ENCODE measurements around the gene ABCE1.

ABCE1 gene

DNA sequence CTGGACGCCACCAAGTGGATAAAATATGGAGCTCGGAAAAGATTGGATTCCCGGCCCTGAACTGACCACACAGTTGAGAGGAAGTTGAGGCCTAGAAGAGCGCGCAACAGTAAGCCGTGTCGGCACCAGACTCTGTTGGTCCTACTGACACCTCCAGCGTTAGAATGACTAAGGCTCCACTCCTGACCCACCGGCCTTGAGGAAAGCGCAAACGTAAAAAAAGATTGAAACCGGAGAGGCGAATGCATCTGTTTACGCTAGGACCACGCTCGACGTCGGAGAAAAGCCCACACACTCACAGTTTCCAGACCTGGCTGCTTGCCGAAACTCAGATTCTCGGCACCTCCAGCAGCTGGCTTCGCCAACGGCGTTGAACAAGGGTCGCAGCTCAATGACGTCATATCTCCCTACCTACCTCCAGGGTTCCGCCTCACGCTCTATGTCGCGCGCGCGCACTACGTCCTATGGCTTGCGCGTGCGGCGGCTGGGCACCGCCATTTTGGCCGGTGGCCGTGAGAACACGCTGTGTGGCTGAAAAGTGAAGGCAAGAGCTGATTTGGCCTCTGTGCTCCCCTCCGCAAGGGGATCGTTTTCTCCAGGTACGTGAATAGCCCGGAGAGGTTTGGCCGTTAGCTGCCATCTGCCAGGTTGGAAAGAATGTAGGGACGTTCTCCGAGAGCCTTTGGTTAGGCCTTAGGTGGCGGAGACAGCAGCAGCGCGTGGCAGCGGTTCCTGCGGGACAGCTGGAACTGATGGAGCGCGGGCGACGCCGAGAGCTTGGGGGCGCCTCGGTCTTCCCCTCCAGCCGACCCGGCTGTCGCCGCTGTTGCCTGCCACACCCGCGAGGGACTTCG lies at the start of gene ABCE1, which contains the start of gene ANAPC10:
ABCE1 (plus strand) TSS at position 491 of the 854 bp plus-strand sequence. CDS start 6,102 bp downstream, outside the sequence.
ANAPC10 (minus strand) TSS at position 376 of the 854 bp plus-strand sequence. CDS start 2,097 bp downstream, outside the sequence.
- DNase-seq = peak; percentile 74 to 92

DNA sequence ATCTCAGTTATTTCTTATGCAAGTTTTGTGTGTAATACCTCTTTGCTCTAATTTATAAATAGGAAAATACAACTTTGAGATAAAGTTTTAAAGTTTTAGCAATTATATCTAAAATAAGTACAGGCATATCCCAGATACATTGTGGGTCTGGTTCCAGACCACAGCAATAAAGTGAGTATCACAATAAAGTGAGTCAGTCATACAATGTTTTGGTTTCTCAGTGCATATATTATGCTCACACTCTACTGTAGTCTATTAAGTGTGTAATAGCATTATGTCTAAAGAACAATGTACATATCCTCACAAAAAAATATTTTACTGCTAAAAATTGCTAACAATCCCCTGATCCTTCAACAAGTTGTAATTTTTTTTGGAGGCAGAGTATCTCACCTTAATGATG lies 49.3 kb upstream of the ABCE1 start:
- no peak for DNase-seq

DNA sequence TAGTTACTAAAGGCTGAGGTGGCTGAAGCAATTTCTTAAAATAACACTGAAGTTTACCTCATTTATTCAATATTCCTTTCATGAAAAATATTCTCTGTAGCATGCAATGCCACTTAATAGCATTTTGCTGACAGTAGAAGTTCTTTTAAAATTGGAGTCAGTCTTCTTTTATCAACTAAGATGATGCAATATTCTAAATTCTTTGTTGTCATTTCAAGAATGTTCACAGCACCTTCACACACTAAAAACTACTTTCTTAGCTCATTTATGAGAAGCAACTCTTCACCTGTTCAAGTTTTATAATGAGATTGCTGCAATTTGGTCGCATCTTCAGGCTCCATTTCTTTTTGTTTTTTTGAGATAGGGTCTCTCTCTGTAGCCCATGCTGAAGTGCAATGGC lies 48.9 kb upstream of the ABCE1 start:
- DNase-seq = no peak

DNA sequence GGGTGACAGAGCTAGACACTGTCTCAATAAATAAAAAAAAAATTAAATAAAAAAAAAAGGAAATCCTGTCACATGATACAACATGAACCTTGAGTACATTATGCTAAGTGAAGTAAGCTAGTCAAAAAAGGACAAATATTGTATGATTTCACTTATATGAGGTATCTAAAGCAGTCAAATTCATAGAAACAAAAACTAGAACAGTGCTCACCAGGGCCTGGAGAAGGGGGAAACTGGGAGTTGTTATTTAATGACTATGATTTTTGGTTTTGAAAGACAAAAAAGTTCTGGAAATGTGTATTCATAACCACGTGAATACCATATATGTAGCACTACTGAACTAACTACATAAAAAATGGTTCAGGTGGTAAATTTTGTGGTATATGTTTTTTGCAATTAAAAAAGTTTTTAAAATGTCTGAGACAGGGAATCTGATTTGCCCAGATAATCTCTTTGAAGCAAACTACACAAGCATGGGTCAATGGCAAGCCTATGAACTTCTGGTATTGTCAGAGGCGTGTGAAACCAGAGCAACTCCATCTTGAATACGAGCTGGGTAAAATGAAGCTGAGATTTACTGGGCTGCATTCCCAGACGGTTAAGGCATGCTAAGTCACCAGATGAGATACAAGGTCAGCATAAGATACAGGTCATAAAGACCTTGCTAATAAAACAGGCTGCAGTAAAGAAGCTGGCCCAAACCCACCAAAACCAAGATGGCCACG lies 42.4 kb upstream of the ABCE1 start:
- DNase-seq = no peak

DNA sequence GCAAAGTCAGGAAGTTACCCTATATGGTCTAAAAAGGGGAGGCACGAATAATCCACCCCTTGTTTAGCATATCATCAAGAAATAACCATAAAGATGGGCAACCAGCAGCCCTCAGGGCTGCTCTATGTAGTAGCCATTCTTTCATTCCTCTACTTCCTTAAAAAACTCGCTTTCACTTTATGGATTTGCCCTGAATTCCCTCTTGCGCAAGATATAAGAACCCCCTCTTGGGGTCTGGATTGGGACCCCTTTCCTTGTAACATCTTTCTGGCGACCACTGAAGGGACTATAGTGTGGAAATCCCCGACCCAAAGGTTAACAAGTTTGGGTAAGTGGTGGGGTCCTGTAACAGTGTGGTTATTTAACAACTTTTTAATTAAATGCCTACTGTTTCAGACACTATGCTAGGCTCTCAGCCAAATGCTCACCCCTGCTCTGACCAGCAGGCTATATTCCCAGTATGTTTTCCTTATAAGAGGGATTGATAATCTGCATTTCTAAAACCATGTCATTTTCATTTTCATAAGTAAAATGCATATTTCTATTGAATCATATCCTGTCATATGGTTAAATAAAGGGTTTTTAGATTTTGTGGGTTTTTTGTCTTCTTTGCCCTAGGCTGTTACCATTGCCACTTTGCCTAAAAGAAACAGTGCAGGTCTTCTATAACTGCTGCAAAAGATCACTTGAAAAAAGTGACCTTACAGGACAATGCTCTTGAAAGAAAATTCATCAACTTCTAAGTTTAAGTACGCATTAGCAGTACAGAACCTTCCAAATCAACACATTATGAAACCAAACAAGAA lies 41.6 kb upstream of the ABCE1 start:
- DNase-seq = no peak

GRCh38 chr4:145058256-145058655 lies 39.9 kb upstream of the ABCE1 start:
- DNase-seq = no peak

DNA sequence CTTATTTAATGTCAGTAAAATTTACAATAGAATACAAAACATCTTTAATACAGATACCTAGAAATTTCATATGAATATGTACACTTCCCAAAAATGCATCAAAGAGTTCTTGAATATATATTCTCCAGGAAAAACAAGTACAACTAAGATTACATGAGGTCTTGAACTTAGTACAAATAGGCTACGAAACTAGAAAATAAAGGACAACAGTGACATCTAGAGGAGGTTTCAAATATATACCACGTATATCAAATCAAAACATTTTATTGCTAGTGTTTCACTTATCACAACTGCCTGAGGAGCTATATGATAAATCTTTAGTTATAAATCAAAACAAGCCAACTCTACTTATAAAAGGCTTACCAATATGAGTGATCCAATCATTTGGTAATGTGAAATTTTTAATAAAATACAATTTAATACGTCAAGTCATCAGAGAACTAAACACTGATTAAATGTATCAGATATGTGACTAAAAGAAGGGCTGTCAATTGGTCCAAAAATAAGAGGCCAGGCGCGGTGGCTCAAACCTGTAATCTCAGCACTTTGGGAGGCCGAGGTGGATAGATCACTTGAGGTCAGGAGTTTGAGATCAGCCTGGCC lies 36.7 kb upstream of the ABCE1 start:
- peak; percentile 6 to 16 for DNase-seq

GRCh38 chr4:145066063-145066501 lies 32.0 kb upstream of the ABCE1 start:
- DNase-seq = no peak

DNA sequence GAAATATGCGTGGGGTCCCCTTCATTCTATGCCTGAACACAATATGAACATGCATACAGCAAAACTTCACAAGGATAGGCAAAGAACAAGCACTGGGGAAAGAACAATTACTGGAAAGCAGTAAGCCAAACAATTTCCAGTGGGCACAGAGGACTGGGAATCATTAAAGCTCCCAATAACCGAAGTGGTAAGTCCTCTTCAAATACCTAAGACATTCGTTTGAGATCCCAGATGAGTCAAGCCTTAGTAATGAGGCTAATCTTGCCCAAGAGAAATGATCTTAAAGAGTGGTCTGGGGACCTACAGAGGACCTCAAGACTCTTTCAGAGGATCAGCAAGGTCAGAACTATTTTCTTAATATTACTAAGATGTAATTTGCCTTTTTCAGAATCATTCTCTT lies 28.8 kb upstream of the ABCE1 start:
- DNase-seq = no peak

DNA sequence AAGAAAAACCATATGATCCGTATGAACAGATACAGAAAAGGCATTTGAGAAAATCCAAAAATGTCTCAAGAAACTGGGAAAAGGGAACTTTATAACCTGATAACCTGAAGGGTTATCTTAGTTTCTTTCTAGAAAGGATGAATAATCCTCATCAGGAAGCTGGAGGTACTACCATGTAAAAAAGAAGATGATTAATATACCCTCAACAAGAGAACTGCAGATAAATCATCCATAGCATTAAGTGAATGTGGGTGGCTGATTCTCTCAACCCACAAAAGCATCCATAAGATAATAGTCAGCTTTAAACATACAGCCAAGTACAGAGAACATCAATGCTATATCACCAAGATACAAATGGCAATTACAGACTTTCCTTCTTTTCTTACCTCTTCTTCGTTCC lies 26.6 kb upstream of the ABCE1 start:
- no peak for DNase-seq

DNA sequence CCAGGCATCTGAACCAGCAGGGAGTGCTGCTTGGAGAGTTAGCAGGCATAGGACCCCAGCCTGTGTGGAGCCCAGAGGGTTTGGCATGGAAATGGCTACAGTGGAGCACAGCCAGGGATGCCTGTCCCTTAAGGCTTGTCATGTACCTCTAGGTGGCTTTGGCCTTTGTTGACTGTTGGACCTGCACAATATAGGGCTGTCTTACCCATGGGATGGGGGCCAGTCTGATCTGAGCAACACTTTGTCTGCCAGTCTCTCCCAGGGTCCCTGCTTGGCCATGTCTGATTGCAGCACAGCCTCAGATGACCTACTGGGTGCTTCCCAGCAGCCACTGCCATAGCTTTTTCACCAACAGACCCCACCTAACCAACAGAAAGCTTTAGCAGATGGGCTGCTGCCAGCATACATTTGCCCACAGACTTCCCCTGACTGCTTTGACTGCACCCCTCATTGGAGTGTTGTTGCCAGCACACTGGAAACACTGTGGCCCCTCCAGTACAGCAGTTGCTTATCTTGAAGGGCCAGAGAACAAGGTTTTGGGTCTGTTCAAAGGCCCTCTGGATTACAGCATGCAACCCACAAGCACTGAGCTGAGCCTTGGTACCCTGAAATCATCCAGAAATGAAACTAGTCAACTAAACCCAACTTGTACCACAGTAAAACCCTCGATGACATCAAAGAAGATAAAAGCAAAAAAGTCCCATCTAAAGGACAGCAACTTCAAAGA lies 22.2 kb upstream of the ABCE1 start:
- no peak for DNase-seq

GRCh38 chr4:145076469-145076855 lies 21.6 kb upstream of the ABCE1 start:
- DNase-seq = no peak

DNA sequence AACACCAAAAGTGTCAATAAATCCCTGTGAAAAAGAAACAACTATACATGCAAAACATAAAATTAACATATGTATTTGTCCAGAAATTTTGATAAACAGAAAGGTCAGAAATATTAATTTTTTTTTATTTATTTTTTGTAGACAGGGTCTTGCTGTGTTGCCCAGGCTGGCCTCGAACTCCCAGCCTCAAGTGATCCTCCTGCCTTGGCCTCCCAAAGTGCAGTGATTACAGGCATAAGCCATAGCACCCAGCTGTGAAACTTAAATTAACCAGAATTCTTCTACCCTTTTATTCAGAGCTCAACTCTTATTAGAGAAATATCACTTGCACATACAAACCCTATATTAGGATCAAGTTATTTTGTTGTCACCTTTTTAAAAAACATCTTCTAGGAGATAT lies 16.4 kb upstream of the ABCE1 start:
- no peak for DNase-seq

DNA sequence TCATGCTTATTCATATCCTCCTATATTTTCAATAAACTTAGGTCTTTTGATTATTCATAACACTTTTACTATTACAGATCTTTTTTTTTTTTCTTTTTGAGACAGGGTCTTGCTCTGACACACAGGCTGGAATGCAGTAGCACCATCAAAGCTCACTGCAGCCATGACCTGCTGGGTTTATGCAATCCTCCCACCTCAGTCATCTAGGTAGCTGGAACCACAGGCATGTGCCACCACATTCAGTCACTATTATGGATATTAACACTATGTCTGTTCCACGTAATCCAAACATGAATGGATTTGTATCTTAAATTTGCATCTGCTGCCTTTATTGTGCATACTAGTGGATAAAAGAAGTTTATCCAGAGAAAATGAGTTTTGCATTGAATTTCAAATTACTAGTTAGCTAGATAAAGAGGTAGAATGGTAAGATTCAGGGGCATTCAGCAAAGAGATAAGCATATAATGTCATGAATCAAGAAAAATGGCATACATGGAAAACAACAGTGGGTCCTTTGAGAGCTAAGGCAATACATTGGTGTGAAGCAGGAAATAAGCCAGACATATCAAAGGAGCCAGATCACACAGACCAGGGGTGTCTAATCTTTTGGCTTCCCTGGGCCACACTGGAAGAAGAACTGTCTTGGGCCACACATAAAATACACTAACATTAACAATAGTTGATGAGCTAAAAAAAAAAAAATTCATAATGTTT lies 14.1 kb upstream of the ABCE1 start:
- DNase-seq = no peak

GRCh38 chr4:145090380-145090779 lies 7.7 kb upstream of the ABCE1 start:
- DNase-seq = no peak

- no peak for DNase-seq
Measured at GRCh38 chr4:145093638-145094037, 4.5 kb upstream of the ABCE1 start.

DNA sequence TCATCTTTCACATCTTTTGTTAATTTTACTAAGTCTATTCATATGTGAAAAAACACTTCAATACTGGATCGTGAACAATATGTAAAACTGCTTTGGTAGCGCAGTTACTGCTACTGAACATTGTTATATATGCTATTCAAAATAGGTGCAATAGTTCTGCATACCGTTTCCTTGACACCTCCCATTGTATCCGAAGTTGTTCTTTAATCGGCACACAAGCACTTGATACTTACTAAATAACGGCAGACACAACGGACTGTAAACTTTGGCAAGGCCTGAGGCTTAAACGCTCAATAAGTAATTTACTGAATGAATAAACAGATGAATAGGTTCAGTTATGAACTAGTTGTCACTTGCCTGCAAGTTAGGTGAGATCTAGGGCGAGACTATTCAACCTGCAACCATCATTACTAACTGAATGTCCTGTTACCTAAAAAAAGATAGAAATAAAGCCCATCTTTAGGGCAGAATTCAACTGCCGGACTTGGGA lies 735 bp upstream of the ABCE1 start:
- no peak for DNase-seq

- peak in 1 of 2 experiments; percentile 0 for DNase-seq
Measured at GRCh38 chr4:145098675-145099037, 545 bp downstream of the ABCE1 start.

DNA sequence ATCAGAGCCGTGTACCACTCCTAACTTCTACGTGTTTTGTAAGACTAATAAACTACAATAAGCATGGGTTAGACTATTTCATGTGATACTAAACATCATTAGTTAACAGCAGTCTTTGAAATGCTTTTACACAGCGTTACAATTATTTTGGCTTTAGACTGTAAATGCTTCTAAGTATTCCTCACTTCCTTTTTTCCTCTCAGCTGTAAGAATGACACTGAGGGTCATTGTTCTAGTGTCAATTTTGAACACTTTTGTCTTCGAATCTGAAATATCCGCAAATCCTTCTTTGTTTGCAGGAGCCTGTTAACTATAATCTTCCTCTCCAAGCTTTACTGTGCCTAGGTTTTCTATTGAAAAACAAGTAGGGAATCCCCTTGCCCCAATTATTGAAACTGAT lies 1.5 kb downstream of the ABCE1 start:
- DNase-seq = no peak

DNA sequence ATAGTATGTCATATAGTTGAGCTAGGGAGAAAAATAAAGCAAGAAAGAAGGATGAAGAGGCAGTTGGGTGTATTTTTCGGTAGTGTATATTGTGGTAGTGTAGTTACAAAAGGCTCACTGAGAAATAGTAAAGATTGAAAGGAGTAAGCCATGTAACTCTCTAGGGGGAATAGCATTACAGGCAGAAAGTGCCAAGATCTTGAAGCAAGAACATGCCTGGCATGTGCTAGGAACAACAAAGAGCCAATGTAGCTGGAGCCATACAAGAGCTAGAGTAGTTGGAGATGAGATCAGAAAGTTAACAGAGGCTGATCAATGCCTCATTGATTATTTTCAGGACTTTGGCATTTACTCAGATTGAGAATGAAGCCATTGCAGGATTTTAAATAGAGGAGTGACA lies 3.0 kb downstream of the ABCE1 start:
- DNase-seq = no peak

DNA sequence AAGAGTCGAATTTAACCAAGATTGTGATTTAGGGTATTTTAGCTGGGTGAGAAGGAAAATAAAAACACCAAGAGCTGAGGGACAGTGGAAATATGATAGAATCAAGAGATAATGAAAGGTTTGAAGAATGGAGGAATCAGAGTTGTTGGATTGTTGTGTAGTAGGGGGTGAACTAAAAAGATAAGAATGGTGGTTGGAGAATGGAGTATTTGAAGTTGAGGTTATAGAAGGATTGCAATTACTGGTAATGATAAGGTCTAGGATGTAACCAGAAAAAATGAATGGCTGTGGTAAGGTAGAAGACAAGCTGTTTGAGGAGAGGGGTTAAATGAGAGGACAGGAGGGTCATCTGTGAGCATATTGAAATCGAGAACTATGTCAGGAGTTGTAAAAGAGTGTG lies 4.5 kb downstream of the ABCE1 start:
- no peak for DNase-seq
